HepG2 (cell line): ENCODE data around the gene HS3ST3A1. TPM values are rescaled to one million over a fixed set of nuclear protein-coding genes. Genes with fewer than 3 reads are reported as not detected.

Experiments
- AHDC1 ChIP-seq: sonication (generic); formaldehyde crosslinking; IDR thresholded peaks from 2 replicates; pipeline ENCODE4 v1.5.1; 2020; ENCODE audit warnings: mild to moderate bottlenecking, missing genetic modification reagents, borderline replicate concordance
- BRD4 ChIP-seq: sonication (generic); formaldehyde crosslinking; IDR thresholded peaks from 2 replicates; pipeline ENCODE4 v1.4.0; 2020; ENCODE audit warnings: missing genetic modification reagents
- CHD2 ChIP-seq: IDR thresholded peaks from 2 replicates; pipeline ENCODE4 v1.6.1; 2011; ENCODE audit warnings: low read depth, low read length, improper control_type of control experiment
- E2F5 ChIP-seq: sonication (generic); formaldehyde crosslinking; conservative IDR thresholded peaks from 2 replicates; pipeline ENCODE4 v1.4.0; 2020; ENCODE audit warnings: missing genetic modification reagents
- ETV6 ChIP-seq: sonication (generic); formaldehyde crosslinking; conservative IDR thresholded peaks from 2 replicates; pipeline ENCODE4 v1.4.0; 2020; ENCODE audit warnings: missing genetic modification reagents
- MAFK ChIP-seq, 2 experiments: IDR thresholded peaks in 1 of 2; conservative IDR thresholded peaks in 1 of 2; 2 replicates each; pipeline ENCODE4 v1.6.1; 2011; ENCODE audit warnings: improper control_type of control experiment in 2 of 2, low read length in 2 of 2
- REL ChIP-seq: sonication (generic); formaldehyde crosslinking; conservative IDR thresholded peaks from 2 replicates; pipeline ENCODE4 v1.8.0; 2022; ENCODE audit warnings: mild to moderate bottlenecking, missing genetic modification reagents, moderate library complexity
- STAG1 ChIP-seq: sonication (generic); formaldehyde crosslinking; IDR thresholded peaks from 2 replicates; pipeline ENCODE4 v1.4.0; 2020; ENCODE audit warnings: missing genetic modification reagents
- polyA plus RNA-seq, 8 experiments: library from polyadenylated mRNA; depleted of rRNA in 3 of 8; stranded (reverse) in 7 of 8; unstranded in 1 of 8; fragments of >200 nt; fragmentation: Illumina TruSeq in 4 of 8; extraction: Trizol in 4 of 8; gene quantifications; 2 replicates each; pipeline versions ENCODE4 v1.2.1 to v1.2.3, GENCODE V29; 2011 to 2016; ENCODE audit warnings: low read depth in 4 of 8, missing spikeins in 1 of 8, mixed read lengths in 1 of 8; ENCODE audit not compliant: insufficient read depth in 1 of 8
- total RNA-seq, 5 experiments: library from RNA; depleted of rRNA; stranded (reverse); fragments of >200 nt; fragmentation: Illumina TruSeq; extraction: Trizol; gene quantifications; 2 replicates each; pipeline ENCODE4 v1.2.3, GENCODE V29; 2016; ENCODE audit warnings: low read depth in 1 of 5
- TF ChIP-seq, protein P1 (sequence below), 2 experiments: fragments of 450-650 bp in 1 of 2; sonication (generic) in 1 of 2; formaldehyde crosslinking in 1 of 2; IDR thresholded peaks; 2 replicates each; pipeline versions ENCODE4 v1.6.1 to v1.8.0; 2016 to 2022; ENCODE audit warnings: antibody characterized with exemption in 1 of 2, mild to moderate bottlenecking in 1 of 2, missing genetic modification reagents in 1 of 2

The HS3ST3A1 gene
- total and polyA plus RNA-seq, 2 of the 13 experiments (the other 11 are each of a cell fraction or from before 2014, with no cell fraction given), result 1.3 to 3.5 TPM

GRCh38 chr17:13584701-13585080, 17.0 kb downstream of the HS3ST3A1 start (continued):
- TF ChIP-seq AHDC1 (CRISPR knock-in tag), result no peak
- TF ChIP-seq MAFK (conservative IDR thresholded peaks at IDR 0.05 in 1 of 2, IDR thresholded peaks at IDR 0.05 in 1 of 2; ENCODE audit: low read length in 2 of 2), result no peak
- no peak for TF ChIP-seq E2F5
- TF ChIP-seq, protein P1, sequence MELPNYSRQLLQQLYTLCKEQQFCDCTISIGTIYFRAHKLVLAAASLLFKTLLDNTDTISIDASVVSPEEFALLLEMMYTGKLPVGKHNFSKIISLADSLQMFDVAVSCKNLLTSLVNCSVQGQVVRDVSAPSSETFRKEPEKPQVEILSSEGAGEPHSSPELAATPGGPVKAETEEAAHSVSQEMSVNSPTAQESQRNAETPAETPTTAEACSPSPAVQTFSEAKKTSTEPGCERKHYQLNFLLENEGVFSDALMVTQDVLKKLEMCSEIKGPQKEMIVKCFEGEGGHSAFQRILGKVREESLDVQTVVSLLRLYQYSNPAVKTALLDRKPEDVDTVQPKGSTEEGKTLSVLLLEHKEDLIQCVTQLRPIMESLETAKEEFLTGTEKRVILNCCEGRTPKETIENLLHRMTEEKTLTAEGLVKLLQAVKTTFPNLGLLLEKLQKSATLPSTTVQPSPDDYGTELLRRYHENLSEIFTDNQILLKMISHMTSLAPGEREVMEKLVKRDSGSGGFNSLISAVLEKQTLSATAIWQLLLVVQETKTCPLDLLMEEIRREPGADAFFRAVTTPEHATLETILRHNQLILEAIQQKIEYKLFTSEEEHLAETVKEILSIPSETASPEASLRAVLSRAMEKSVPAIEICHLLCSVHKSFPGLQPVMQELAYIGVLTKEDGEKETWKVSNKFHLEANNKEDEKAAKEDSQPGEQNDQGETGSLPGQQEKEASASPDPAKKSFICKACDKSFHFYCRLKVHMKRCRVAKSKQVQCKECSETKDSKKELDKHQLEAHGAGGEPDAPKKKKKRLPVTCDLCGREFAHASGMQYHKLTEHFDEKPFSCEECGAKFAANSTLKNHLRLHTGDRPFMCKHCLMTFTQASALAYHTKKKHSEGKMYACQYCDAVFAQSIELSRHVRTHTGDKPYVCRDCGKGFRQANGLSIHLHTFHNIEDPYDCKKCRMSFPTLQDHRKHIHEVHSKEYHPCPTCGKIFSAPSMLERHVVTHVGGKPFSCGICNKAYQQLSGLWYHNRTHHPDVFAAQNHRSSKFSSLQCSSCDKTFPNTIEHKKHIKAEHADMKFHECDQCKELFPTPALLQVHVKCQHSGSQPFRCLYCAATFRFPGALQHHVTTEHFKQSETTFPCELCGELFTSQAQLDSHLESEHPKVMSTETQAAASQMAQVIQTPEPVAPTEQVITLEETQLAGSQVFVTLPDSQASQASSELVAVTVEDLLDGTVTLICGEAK (IDR thresholded peaks at IDR 0.05), result no peak
- TF ChIP-seq, protein P1 (CRISPR knock-in tag; IDR thresholded peaks at IDR 0.05), result no peak
- no peak for TF ChIP-seq CHD2
- no peak for TF ChIP-seq BRD4 (CRISPR knock-in tag)
- no peak for TF ChIP-seq STAG1 (CRISPR knock-in tag)
- no peak for TF ChIP-seq REL (CRISPR knock-in tag)
- TF ChIP-seq ETV6, result no peak
